Measurements from ENCODE around the gene NCK2. TPM values are rescaled to one million over a fixed set of nuclear protein-coding genes. Genes with fewer than 3 reads are reported as not detected.

NCK2 gene
- total RNA-seq, 1 donor from 2014 or later: 45.9 TPM

DNA sequence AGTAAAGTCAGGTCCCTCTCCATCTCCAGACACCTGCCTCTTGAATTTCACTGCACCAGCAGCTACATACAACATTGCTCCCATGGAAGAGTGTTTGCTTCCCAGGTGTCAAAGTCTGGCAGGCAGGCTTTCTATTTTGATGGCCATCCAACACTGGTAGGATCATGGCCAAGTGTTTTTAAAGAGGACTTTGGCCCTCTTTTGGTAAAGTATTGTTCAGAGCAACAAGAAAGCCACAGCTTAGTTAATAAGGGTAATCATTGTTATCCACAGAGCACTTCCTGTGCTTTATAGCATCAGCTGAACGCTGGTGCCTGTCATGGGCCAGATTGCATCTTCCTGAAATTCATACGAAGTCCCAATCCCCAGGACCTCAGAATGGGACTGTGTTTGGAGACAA, 133.2 kb downstream of the NCK2 start:
- no peaks in the 10 kb centered on the region for H3K27me3 ChIP-seq
- no peak for TF ChIP-seq POLR2AphosphoS5 (IDR thresholded peaks at IDR 0.05; ENCODE audit: insufficient read depth in 1 of 2, low read depth in 1 of 2)
- TF ChIP-seq, protein P1, sequence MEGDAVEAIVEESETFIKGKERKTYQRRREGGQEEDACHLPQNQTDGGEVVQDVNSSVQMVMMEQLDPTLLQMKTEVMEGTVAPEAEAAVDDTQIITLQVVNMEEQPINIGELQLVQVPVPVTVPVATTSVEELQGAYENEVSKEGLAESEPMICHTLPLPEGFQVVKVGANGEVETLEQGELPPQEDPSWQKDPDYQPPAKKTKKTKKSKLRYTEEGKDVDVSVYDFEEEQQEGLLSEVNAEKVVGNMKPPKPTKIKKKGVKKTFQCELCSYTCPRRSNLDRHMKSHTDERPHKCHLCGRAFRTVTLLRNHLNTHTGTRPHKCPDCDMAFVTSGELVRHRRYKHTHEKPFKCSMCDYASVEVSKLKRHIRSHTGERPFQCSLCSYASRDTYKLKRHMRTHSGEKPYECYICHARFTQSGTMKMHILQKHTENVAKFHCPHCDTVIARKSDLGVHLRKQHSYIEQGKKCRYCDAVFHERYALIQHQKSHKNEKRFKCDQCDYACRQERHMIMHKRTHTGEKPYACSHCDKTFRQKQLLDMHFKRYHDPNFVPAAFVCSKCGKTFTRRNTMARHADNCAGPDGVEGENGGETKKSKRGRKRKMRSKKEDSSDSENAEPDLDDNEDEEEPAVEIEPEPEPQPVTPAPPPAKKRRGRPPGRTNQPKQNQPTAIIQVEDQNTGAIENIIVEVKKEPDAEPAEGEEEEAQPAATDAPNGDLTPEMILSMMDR (IDR thresholded peaks at IDR 0.05): no peak
- no peak for TF ChIP-seq POLR2A (IDR thresholded peaks at IDR 0.05)
- peaks cover 46% of the 10 kb centered on the region for H3K4me1 ChIP-seq
- H3K9me3 ChIP-seq: no peaks in the 10 kb centered on the region
- intact Hi-C loops (cut with DNase I): no loop called here
- H3K4me3 ChIP-seq: no peak overlapping the region
- H3K27ac ChIP-seq: no peak overlapping the region
- H3K36me3 ChIP-seq: peaks cover 0 to 12% of the 10 kb centered on the region in 2 donors
- DNase-seq (ENCODE audit: extremely low spot score in 2 of 2): no peak

DNA sequence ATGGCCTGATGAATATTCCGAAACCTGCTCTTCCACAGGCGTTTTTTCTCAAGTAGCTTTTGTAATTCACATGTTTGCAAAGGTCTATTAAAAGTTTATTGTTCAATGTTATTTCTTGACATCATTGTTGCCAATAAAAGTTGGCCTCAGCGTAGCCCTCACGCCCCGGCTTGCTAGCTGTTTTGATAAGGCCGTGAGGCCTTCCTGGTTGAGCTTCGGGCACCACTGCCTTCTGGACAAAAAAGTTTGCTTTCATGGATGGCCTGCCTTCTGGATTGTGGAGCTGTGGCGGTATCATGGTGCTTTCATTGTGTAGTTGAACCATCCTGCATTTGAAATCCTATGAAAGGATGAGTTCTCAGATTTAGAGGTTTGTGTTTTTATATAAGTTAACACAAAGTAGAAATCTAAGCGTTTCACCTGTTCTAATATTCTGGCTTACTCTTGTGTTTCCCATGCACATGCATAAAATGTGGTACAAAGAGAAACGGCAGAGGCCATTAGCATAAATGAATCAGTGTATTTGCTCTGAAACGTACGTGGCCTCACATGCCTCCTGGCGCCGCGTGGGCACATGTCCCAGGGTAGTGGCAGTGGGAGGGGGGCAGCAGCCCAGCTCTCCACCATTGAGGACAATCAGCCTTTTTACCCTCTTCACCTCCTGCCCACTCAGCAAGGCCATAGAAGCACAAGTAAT, 134.5 kb downstream of the NCK2 start:
- TF ChIP-seq POLR2AphosphoS5 (IDR thresholded peaks at IDR 0.05; ENCODE audit: insufficient read depth in 1 of 2, low read depth in 1 of 2) (no peak), POLR2A (IDR thresholded peaks at IDR 0.05) (no peak)
- TF ChIP-seq, protein P1 (IDR thresholded peaks at IDR 0.05): no peak
- Histone ChIP-seq H3K9me3 (no peaks in the 10 kb centered on the region), H3K27ac (no peak overlapping the region), H3K4me1 (peaks cover 43% of the 10 kb centered on the region), H3K4me3 (no peak overlapping the region), H3K36me3 (peaks cover 0 to 12% of the 10 kb centered on the region in 2 donors), H3K27me3 (no peaks in the 10 kb centered on the region)
- intact Hi-C loops (cut with DNase I): no loop called here
- no peak for DNase-seq (ENCODE audit: extremely low spot score in 2 of 2)

DNA sequence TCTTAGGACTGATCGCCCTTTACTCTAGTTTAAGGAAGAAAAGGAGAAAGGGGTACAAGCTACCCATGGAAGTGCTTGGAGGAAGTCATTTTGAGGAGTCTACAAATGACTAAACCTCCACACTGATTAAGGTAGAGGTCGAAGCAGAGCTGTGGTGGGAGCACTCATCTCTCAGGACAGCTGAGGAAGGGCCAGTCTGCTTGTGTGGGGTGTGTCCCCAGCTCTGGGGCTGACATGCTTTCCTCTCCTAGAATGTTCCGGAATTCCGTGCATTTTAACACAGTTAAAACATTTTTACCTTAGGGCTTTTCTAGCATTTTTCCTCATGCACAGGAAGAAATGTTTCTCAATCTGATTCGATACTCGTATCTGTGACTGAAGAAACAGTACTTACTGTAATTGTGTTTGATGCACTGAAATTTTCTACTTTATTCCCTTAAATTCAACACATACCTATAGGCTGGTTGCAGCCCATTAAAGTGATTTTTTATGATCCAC, 135.1 kb downstream of the NCK2 start:
- Histone ChIP-seq H3K9me3 (no peaks in the 10 kb centered on the region), H3K27ac (no peak overlapping the region), H3K27me3 (no peaks in the 10 kb centered on the region), H3K36me3 (peaks cover 0 to 12% of the 10 kb centered on the region in 2 donors), H3K4me1 (peaks cover 42% of the 10 kb centered on the region), H3K4me3 (no peak overlapping the region)
- TF ChIP-seq POLR2AphosphoS5 (IDR thresholded peaks at IDR 0.05; ENCODE audit: insufficient read depth in 1 of 2, low read depth in 1 of 2): no peak
- TF ChIP-seq, protein P1 (IDR thresholded peaks at IDR 0.05): no peak
- no peak for TF ChIP-seq POLR2A (IDR thresholded peaks at IDR 0.05)
- no peak for DNase-seq (ENCODE audit: extremely low spot score in 2 of 2)
- intact Hi-C loops (cut with DNase I): no loop called here

DNA sequence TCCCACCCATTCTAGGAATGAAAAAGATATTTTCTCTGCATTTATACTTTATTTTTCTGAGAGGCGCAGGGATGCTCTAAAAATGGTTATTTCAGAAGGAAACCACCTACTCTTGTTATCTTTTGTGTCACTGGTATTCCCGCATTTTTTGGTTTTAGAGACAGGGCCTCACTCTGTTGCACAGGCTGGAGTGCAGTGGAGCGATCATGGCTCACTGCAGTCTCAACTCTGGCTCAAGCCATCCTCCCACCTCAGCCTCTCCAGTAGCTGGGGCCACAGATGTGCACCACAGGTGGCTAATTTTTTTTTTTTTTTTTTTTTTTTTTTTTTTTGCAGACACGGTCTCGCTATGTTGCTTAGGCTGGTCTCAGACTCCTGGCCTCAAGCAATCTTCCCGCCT, 135.9 kb downstream of the NCK2 start:
- H3K27me3 ChIP-seq: no peaks in the 10 kb centered on the region
- no peak overlapping the region for H3K27ac ChIP-seq
- no peak for DNase-seq (ENCODE audit: extremely low spot score in 2 of 2)
- H3K4me1 ChIP-seq: peaks cover 42% of the 10 kb centered on the region
- H3K36me3 ChIP-seq: peaks cover 0 to 12% of the 10 kb centered on the region in 2 donors
- intact Hi-C loops (cut with DNase I): no loop called here
- no peak for TF ChIP-seq POLR2AphosphoS5 (IDR thresholded peaks at IDR 0.05; ENCODE audit: insufficient read depth in 1 of 2, low read depth in 1 of 2)
- TF ChIP-seq, protein P1 (IDR thresholded peaks at IDR 0.05): no peak
- no peak for TF ChIP-seq POLR2A (IDR thresholded peaks at IDR 0.05)
- H3K9me3 ChIP-seq: no peaks in the 10 kb centered on the region
- no peak overlapping the region for H3K4me3 ChIP-seq

All from vagina (tissue), 2 donors.